Ovary (tissue), 3 donors: Measurements from ENCODE around the gene ANKS1B.

ENCODE experiments used
- CTCF ChIP-seq, 3 donors: fragments of 450-650 bp in 2 of 3; fragments of 200-600 bp in 1 of 3; IDR thresholded peaks; one replicate each; pipeline versions ENCODE4 v1.5.1 to v1.8.0; 2016 to 2022; ENCODE audit warnings: antibody characterized with exemption in 3 of 3, mild to moderate bottlenecking in 1 of 3
- EP300 ChIP-seq: sonication (generic); formaldehyde crosslinking; IDR thresholded peaks from one replicate; pipeline ENCODE4 v1.6.1; 2017; ENCODE audit warnings: antibody characterized with exemption
- POLR2A ChIP-seq: fragments of 450-650 bp; IDR thresholded peaks from one replicate; pipeline ENCODE4 v1.6.1; 2017; ENCODE audit warnings: antibody characterized with exemption, mild to moderate bottlenecking, moderate library complexity
- donor health status: DM: no; HTN: no; CAD: no.

DNA sequence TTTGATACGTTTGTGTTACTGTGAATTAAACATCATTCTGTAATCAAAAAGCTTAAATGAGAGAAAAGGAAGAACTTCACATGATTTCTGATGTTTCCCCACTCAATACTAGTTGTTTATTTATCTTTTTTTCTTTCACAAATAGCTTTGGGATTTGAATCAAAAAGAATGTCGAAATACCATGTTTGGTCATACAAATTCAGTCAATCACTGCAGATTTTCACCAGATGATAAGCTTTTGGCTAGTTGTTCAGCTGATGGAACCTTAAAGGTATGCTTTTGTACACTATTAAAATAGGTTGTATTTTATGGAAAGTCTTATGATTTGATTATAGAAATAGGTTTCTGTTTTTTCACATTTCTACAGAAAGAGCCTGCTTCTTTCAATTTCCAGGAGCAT, 1298.1 kb downstream of the ANKS1B start:
- TF ChIP-seq CTCF (IDR thresholded peaks at IDR 0.05) (no peak), POLR2A (no peak), EP300 (no peak)
